HCT116 (cell line): ENCODE measurements around the gene TMEM260. TPM values are rescaled to one million over a fixed set of nuclear protein-coding genes. Genes with fewer than 3 reads are reported as not detected.
A peak's percentile ranks its signal among the peaks of the same experiment; 100 is the strongest.
"Not testable (repeated sequence)": the region's sequence is repeated elsewhere in the genome, so short reads cannot be mapped to it uniquely, and the experiment has no call there.

Experiments used
- ATAC-seq: fragments of 200-7000 bp; cut with Tn5 transposase; 2 replicates; pipeline ENCODE4 v1.9.1; 2020; ENCODE audit warnings: mild to moderate bottlenecking, moderate library complexity
- BruUV-seq: library from RNA; stranded (reverse); fragments of 400-500 nt; replicated peaks from 2 replicates; lab custom pipeline; 2021; lab: Mats Ljungman, UMichigan
- CTCF ChIA-PET: fragments of 300-600 bp; sonication (Branson Sonifier 250); formaldehyde crosslinking; loops from one replicate; lab custom pipeline; 2021; ENCODE audit warnings: antibody characterized with exemption; lab: Charles Lee
- POLR2A ChIA-PET: fragments of 300-600, 350-600 bp; sonication (Branson Sonifier 250); formaldehyde crosslinking; loops from one replicate; lab custom pipeline; 2021; ENCODE audit warnings: antibody characterized with exemption; lab: Charles Lee
- RAD21 ChIA-PET, 2 experiments: fragments of 300-600 bp; sonication (Branson Sonifier 250); formaldehyde crosslinking; loops; one replicate each; lab custom pipeline; 2023; ENCODE audit warnings: low total read pairs in 2 of 2; ENCODE audit not compliant: uncharacterized antibody in 2 of 2, unreplicated experiment in 2 of 2, low non-redundant PET in 1 of 2; lab: Charles Lee
- DNase-seq: peaks from one replicate; pipeline ENCODE4 v3.0.0-alpha.2; 2010; ENCODE audit warnings: low read depth, low spot score
- H2AFZ ChIP-seq: fragments of 200-600 bp; shearing (Covaris generic), sonication (generic); 2 replicates; pipeline ENCODE4 v1.6.1; 2017; ENCODE audit warnings: low read depth, mixed run types, mixed read lengths, antibody characterized with exemption, low read length; ENCODE audit not compliant: poor library complexity, severe bottlenecking
- H3K27ac ChIP-seq: 2 replicates; pipeline ENCODE4 v1.5.1; 2012; ENCODE audit warnings: low read depth, low read length
- H3K27me3 ChIP-seq: fragments of 200-600 bp; sonication (generic); 2 replicates; pipeline ENCODE4 v1.6.1; 2016; ENCODE audit warnings: mixed run types, low read length, mixed read lengths; ENCODE audit not compliant: insufficient read depth
- H3K36me3 ChIP-seq, 2 experiments: fragments of 200-500 bp in 1 of 2; fragments of 200-600 bp in 1 of 2; sonication (Bioruptor generic) in 1 of 2; sonication (generic) in 1 of 2; 2 replicates each; pipeline versions ENCODE4 v1.5.1 to v1.6.1; 2014 to 2016; ENCODE audit warnings: low read length in 2 of 2, inconsistent platforms in 1 of 2, mixed read lengths in 1 of 2, mixed run types in 1 of 2; ENCODE audit not compliant: insufficient read depth in 2 of 2, control insufficient read depth in 1 of 2
- H3K4me1 ChIP-seq, 2 experiments: fragments of 200-600 bp in 1 of 2; sonication (generic) in 1 of 2; 2 replicates each; pipeline versions ENCODE4 v1.5.1 to v1.6.1; 2012 to 2017; ENCODE audit warnings: low read length in 2 of 2, inconsistent platforms in 1 of 2, mild to moderate bottlenecking in 1 of 2, mixed read lengths in 1 of 2, mixed run types in 1 of 2, moderate library complexity in 1 of 2; ENCODE audit not compliant: insufficient read depth in 2 of 2, control insufficient read depth in 1 of 2
- H3K4me2 ChIP-seq: fragments of 200-600 bp; sonication (generic); 2 replicates; pipeline ENCODE4 v1.6.1; 2017; ENCODE audit warnings: mixed run types, low read length, mixed read lengths
- H3K4me3 ChIP-seq, 2 experiments: fragments of 200-600 bp in 1 of 2; sonication (generic) in 1 of 2; replicated peaks in 1 of 2; 2 replicates each; pipeline ENCODE4 v1.5.1; 2011 to 2016; ENCODE audit warnings: low read length in 2 of 2, control low read depth in 1 of 2, low read depth in 1 of 2, mild to moderate bottlenecking in 1 of 2, mixed read lengths in 1 of 2, mixed run types in 1 of 2
- H3K79me2 ChIP-seq: fragments of 200-600 bp; sonication (generic); 2 replicates; pipeline ENCODE4 v1.6.1; 2017; ENCODE audit warnings: mild to moderate bottlenecking, mixed run types, low read length, moderate library complexity, mixed read lengths; ENCODE audit not compliant: insufficient read depth
- H3K9ac ChIP-seq: fragments of 200-600 bp; sonication (generic); 2 replicates; pipeline ENCODE4 v1.6.1; 2016; ENCODE audit warnings: low read length, mixed read lengths
- H3K9me2 ChIP-seq: fragments of 200-600 bp; sonication (generic), shearing (Covaris generic); 2 replicates; pipeline ENCODE4 v1.6.1; 2017; ENCODE audit warnings: mixed run types, mild to moderate bottlenecking, moderate library complexity; ENCODE audit not compliant: insufficient read depth
- H3K9me3 ChIP-seq, 2 experiments: fragments of 200-500 bp in 1 of 2; fragments of 200-600 bp in 1 of 2; sonication (Bioruptor generic) in 1 of 2; sonication (generic) in 1 of 2; 2 replicates each; pipeline ENCODE4 v1.6.1; 2014 to 2017; ENCODE audit warnings: low read length in 2 of 2, mixed read lengths in 2 of 2, inconsistent platforms in 1 of 2, low read depth in 1 of 2, mild to moderate bottlenecking in 1 of 2, mixed run types in 1 of 2, moderate library complexity in 1 of 2; ENCODE audit not compliant: control insufficient read depth in 1 of 2, insufficient read depth in 1 of 2
- H4K20me1 ChIP-seq: fragments of 200-600 bp; sonication (generic), shearing (Covaris generic); 2 replicates; pipeline ENCODE4 v1.6.1; 2017; ENCODE audit warnings: mixed run types, mild to moderate bottlenecking, moderate library complexity; ENCODE audit not compliant: insufficient read depth
- CEBPB ChIP-seq: IDR thresholded peaks from 2 replicates; pipeline ENCODE4 v1.6.1; 2012; ENCODE audit warnings: low read depth
- ELF1 ChIP-seq: IDR thresholded peaks from 2 replicates; pipeline ENCODE4 v1.6.1; 2012; ENCODE audit warnings: low read depth, borderline replicate concordance
- EZH2 ChIP-seq: fragments of 200-600 bp; sonication (generic); IDR thresholded peaks from 2 replicates; pipeline ENCODE4 v1.6.1; 2017; ENCODE audit warnings: antibody characterized with exemption, mixed run types
- EZH2phosphoT487 ChIP-seq: fragments of 200-600 bp; IDR thresholded peaks from 2 replicates; pipeline ENCODE4 v1.6.1; 2018; ENCODE audit warnings: antibody characterized with exemption, borderline replicate concordance
- RAD21 ChIP-seq: IDR thresholded peaks from 2 replicates; pipeline ENCODE4 v1.6.1; 2012; ENCODE audit warnings: low read depth, mild to moderate bottlenecking
- SRF ChIP-seq: IDR thresholded peaks from 2 replicates; pipeline ENCODE4 v1.6.1; 2012; ENCODE audit warnings: low read depth
- TCF7L2 ChIP-seq: IDR thresholded peaks from 2 replicates; pipeline ENCODE4 v1.7.0; 2011; ENCODE audit warnings: borderline replicate concordance, inconsistent platforms; ENCODE audit not compliant: insufficient read depth, insufficient read length; ENCODE audit errors: extremely low read depth
- ZNF274 ChIP-seq: fragments of 200-500 bp; sonication (Bioruptor generic); IDR thresholded peaks from 2 replicates; pipeline ENCODE4 v1.6.1; 2014; ENCODE audit warnings: mild to moderate bottlenecking, low read depth, low read length, inconsistent platforms
- intact Hi-C: fragments of 100-400 bp; cut with micrococcal nuclease; formaldehyde crosslinking; loops from 2 replicates; pipeline ENCODE4 v1.10.0; 2022
- total RNA-seq: library from RNA; stranded (reverse); gene quantifications from one replicate; pipeline ENCODE4 v1.2.1, GENCODE V29; 2021; ENCODE audit not compliant: unreplicated experiment
- TF ChIP-seq, protein P1 (sequence below): IDR thresholded peaks from 2 replicates; pipeline ENCODE4 v1.6.1; 2012; ENCODE audit warnings: low read depth

Gene TMEM260
- total RNA-seq, 1 experiment from 2014 or later, result 12.5 TPM

GRCh38 chr14:56666716-56667115 lies 87.1 kb downstream of the TMEM260 start:
- no peak overlapping the region for H3K4me3 ChIP-seq
- peak overlapping the region; percentile 31 for H3K4me2 ChIP-seq
- H3K9me3 ChIP-seq, result no peaks in the 10 kb centered on the region
- peaks cover 8 to 12% of the 10 kb centered on the region in 2 experiments; a peak in 2 of 4 replicates for H3K4me1 ChIP-seq
- no peaks in the 10 kb centered on the region for H3K9me2 ChIP-seq
- ChIA-PET POLR2A (no interaction called here), RAD21 (no interaction called here), CTCF (no interaction called here)
- no TSS peak for BruUV-seq
- DNase-seq (no peak), ATAC-seq (no peak)
- H2AFZ ChIP-seq, result no peak overlapping the region
- no peaks in the 10 kb centered on the region for H3K27me3 ChIP-seq
- intact Hi-C loops, result no loop called here
- TF ChIP-seq EZH2phosphoT487 (no peak), EZH2 (no peak)
- H3K27ac ChIP-seq, result peak overlapping the region; percentile 5; the same call in 1 of the 2 replicates
- H4K20me1 ChIP-seq, result no peaks in the 10 kb centered on the region
- H3K79me2 ChIP-seq, result no peaks in the 10 kb centered on the region
- no peaks in the 10 kb centered on the region for H3K36me3 ChIP-seq
- no peak overlapping the region for H3K9ac ChIP-seq

- H3K27ac ChIP-seq, intact Hi-C loops, H3K9me3 ChIP-seq, H2AFZ ChIP-seq, DNase-seq, BruUV-seq, H3K79me2 ChIP-seq, H4K20me1 ChIP-seq, H3K9ac ChIP-seq, H3K4me2 ChIP-seq, H3K4me3 ChIP-seq, H3K9me2 ChIP-seq, H3K36me3 ChIP-seq, H3K27me3 ChIP-seq, ATAC-seq, POLR2A ChIA-PET, CTCF ChIA-PET, RAD21 ChIA-PET: not testable (repeated sequence)
- H3K4me1 ChIP-seq, result peaks cover 8 to 12% of the 10 kb centered on the region in 2 experiments; a peak in 2 of 4 replicates
Measured at GRCh38 chr14:56667290-56667689, 87.7 kb downstream of the TMEM260 start.

- no peak overlapping the region for H3K27ac ChIP-seq
- H3K4me1 ChIP-seq, result no peaks in the 10 kb centered on the region
- no peaks in the 10 kb centered on the region for H3K9me3 ChIP-seq
- no TSS peak for BruUV-seq
- intact Hi-C loops, result no loop called here
- ATAC-seq, result no peak
- ChIA-PET POLR2A (no interaction called here), RAD21 (no interaction called here), CTCF (no interaction called here)
- H3K9me2 ChIP-seq, result no peaks in the 10 kb centered on the region
- no peak overlapping the region for H2AFZ ChIP-seq
- no peak overlapping the region for H3K9ac ChIP-seq
- H3K36me3 ChIP-seq, result no peaks in the 10 kb centered on the region
- H3K4me2 ChIP-seq, result no peak overlapping the region
- no peak overlapping the region for H3K4me3 ChIP-seq
- DNase-seq, result no peak
- H4K20me1 ChIP-seq, result no peaks in the 10 kb centered on the region
- H3K79me2 ChIP-seq, result no peaks in the 10 kb centered on the region
- 0 out of 2 replicates have a peak, but pooled peaks cover 3% of the 10 kb centered on the region for H3K27me3 ChIP-seq
- TF ChIP-seq ELF1, result no peak
- TF ChIP-seq ZNF274, result no peak
- TF ChIP-seq TCF7L2, result no peak
- no peak for TF ChIP-seq RAD21
- TF ChIP-seq SRF, result no peak
- TF ChIP-seq CEBPB, result no peak
- TF ChIP-seq, protein P1, sequence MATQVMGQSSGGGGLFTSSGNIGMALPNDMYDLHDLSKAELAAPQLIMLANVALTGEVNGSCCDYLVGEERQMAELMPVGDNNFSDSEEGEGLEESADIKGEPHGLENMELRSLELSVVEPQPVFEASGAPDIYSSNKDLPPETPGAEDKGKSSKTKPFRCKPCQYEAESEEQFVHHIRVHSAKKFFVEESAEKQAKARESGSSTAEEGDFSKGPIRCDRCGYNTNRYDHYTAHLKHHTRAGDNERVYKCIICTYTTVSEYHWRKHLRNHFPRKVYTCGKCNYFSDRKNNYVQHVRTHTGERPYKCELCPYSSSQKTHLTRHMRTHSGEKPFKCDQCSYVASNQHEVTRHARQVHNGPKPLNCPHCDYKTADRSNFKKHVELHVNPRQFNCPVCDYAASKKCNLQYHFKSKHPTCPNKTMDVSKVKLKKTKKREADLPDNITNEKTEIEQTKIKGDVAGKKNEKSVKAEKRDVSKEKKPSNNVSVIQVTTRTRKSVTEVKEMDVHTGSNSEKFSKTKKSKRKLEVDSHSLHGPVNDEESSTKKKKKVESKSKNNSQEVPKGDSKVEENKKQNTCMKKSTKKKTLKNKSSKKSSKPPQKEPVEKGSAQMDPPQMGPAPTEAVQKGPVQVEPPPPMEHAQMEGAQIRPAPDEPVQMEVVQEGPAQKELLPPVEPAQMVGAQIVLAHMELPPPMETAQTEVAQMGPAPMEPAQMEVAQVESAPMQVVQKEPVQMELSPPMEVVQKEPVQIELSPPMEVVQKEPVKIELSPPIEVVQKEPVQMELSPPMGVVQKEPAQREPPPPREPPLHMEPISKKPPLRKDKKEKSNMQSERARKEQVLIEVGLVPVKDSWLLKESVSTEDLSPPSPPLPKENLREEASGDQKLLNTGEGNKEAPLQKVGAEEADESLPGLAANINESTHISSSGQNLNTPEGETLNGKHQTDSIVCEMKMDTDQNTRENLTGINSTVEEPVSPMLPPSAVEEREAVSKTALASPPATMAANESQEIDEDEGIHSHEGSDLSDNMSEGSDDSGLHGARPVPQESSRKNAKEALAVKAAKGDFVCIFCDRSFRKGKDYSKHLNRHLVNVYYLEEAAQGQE, result no peak
Measured at GRCh38 chr14:56676042-56676441, 96.4 kb downstream of the TMEM260 start.
